Nephron (organoid): ENCODE results near the gene SUCLG1.

Source experiments
- H3K27ac Mint-ChIP-seq, 3 experiments: 2 replicates each; pipeline ENCODE4 v1.8.0; 2020; ENCODE audit warnings: mixed read lengths in 3 of 3, mild to moderate bottlenecking in 2 of 3, moderate library complexity in 1 of 3
- H3K27me3 Mint-ChIP-seq: 2 replicates; pipeline ENCODE4 v1.8.0; 2021; ENCODE audit warnings: low read depth, mild to moderate bottlenecking, moderate library complexity, mixed read lengths
- H3K36me3 Mint-ChIP-seq: 2 replicates; pipeline ENCODE4 v1.8.0; 2020; ENCODE audit warnings: low read depth, mixed read lengths
- H3K4me1 Mint-ChIP-seq: 2 replicates; pipeline ENCODE4 v1.8.0; 2020; ENCODE audit warnings: mixed read lengths
- H3K4me3 Mint-ChIP-seq, 3 experiments: 2 replicates each; pipeline ENCODE4 v1.8.0; 2020; ENCODE audit warnings: mild to moderate bottlenecking in 3 of 3, mixed read lengths in 3 of 3, moderate library complexity in 2 of 3
- H3K9me3 Mint-ChIP-seq: 2 replicates; pipeline ENCODE4 v1.8.0; 2020; ENCODE audit warnings: mixed read lengths
- CTCF ChIP-seq, 3 experiments: fragments of 200-600 bp; sonication (generic); IDR thresholded peaks; one replicate each; pipeline ENCODE4 v1.5.0; 2021; ENCODE audit warnings: antibody characterized with exemption in 3 of 3; ENCODE audit not compliant: unreplicated experiment in 3 of 3

The SUCLG1 gene

GRCh38 chr2:84442888-84443287, 16.2 kb downstream of the SUCLG1 start:
- H3K4me1 Mint-ChIP-seq, result peaks cover 15% of the 10 kb centered on the region
- H3K27me3 Mint-ChIP-seq, result no peaks in the 10 kb centered on the region
- peaks cover 84% of the 10 kb centered on the region for H3K36me3 Mint-ChIP-seq
- H3K27ac Mint-ChIP-seq, result peak overlapping the region in 2 of 3 experiments; percentile 63 to 94
- TF ChIP-seq CTCF (IDR thresholded peaks at IDR 0.05; ENCODE audit: unreplicated experiment in 3 of 3), result no peak
- H3K4me3 Mint-ChIP-seq, result no peak overlapping the region
- H3K9me3 Mint-ChIP-seq, result no peaks in the 10 kb centered on the region

GRCh38 chr2:84441505-84441904, 17.6 kb downstream of the SUCLG1 start:
- H3K9me3 Mint-ChIP-seq, result no peaks in the 10 kb centered on the region
- TF ChIP-seq CTCF (IDR thresholded peaks at IDR 0.05; ENCODE audit: unreplicated experiment in 3 of 3), result no peak
- H3K27ac Mint-ChIP-seq, result no peak overlapping the region

GRCh38 chr2:84441036-84441435, 18.0 kb downstream of the SUCLG1 start:
- peaks cover 82% of the 10 kb centered on the region for H3K36me3 Mint-ChIP-seq
- TF ChIP-seq CTCF (IDR thresholded peaks at IDR 0.05; ENCODE audit: unreplicated experiment in 3 of 3), result no peak

More at GRCh38 chr2:84441505-84441904, 17.6 kb downstream of the SUCLG1 start:
- H3K36me3 Mint-ChIP-seq, result peaks cover 87% of the 10 kb centered on the region
- H3K4me3 Mint-ChIP-seq, result no peak overlapping the region
- H3K27me3 Mint-ChIP-seq, result no peaks in the 10 kb centered on the region
- peaks cover 15% of the 10 kb centered on the region for H3K4me1 Mint-ChIP-seq

GRCh38 chr2:84435345-84436025, 23.6 kb downstream of the SUCLG1 start:
- no peak for TF ChIP-seq CTCF (IDR thresholded peaks at IDR 0.05; ENCODE audit: unreplicated experiment in 3 of 3)
- peak overlapping the region; percentile 63 to 77 (median 70) for H3K27ac Mint-ChIP-seq
- no peaks in the 10 kb centered on the region for H3K27me3 Mint-ChIP-seq
- H3K4me1 Mint-ChIP-seq, result peaks cover 12% of the 10 kb centered on the region
- peaks cover 81% of the 10 kb centered on the region for H3K36me3 Mint-ChIP-seq
- H3K4me3 Mint-ChIP-seq, result peak overlapping the region in 1 of 3 experiments; percentile 25
- H3K9me3 Mint-ChIP-seq, result peaks cover 3% of the 10 kb centered on the region

More at GRCh38 chr2:84441036-84441435, 18.0 kb downstream of the SUCLG1 start:
- Mint-ChIP-seq H3K9me3 (no peaks in the 10 kb centered on the region), H3K27ac (no peak overlapping the region), H3K4me1 (peaks cover 15% of the 10 kb centered on the region), H3K27me3 (no peaks in the 10 kb centered on the region), H3K4me3 (no peak overlapping the region)

GRCh38 chr2:84429328-84429727, 29.8 kb downstream of the SUCLG1 start:
- Mint-ChIP-seq H3K4me1 (no peaks in the 10 kb centered on the region), H3K9me3 (peaks cover 3% of the 10 kb centered on the region), H3K27me3 (no peaks in the 10 kb centered on the region), H3K27ac (no peak overlapping the region), H3K36me3 (peaks cover 56% of the 10 kb centered on the region), H3K4me3 (no peak overlapping the region)
- no peak for TF ChIP-seq CTCF (IDR thresholded peaks at IDR 0.05; ENCODE audit: unreplicated experiment in 3 of 3)
